Heart left ventricle (tissue), 16 donors: ENCODE data around the gene ZBTB4. TPM values are rescaled to one million over a fixed set of nuclear protein-coding genes. Genes with fewer than 3 reads are reported as not detected.
"Not testable (repeated sequence)": the region's sequence is repeated elsewhere in the genome, so short reads cannot be mapped to it uniquely, and the experiment has no call there.

Experiments
- ATAC-seq, 4 donors: fragments of 200-7000 bp; cut with Tn5 transposase; one replicate each; pipeline ENCODE4 v1.9.1; 2020 to 2022; ENCODE audit warnings: moderate library complexity in 4 of 4, mild to moderate bottlenecking in 3 of 4, moderate number of reproducible peaks in 1 of 4
- DNase-seq, 5 donors: peaks; one replicate each; pipeline ENCODE4 v3.0.0-alpha.2; 2020
- H3K27ac ChIP-seq, 12 donors: fragments of 200-600 bp; sonication (generic) in 4 of 12; one replicate each; pipeline versions ENCODE4 v1.5.0 to v1.8.0; 2016 to 2022; ENCODE audit warnings: mild to moderate bottlenecking in 2 of 12
- H3K27me3 ChIP-seq, 9 donors: fragments of 200-600 bp; sonication (generic) in 2 of 9; one replicate each; pipeline versions ENCODE4 v1.5.1 to v1.8.0; 2016 to 2022; ENCODE audit warnings: mild to moderate bottlenecking in 3 of 9
- H3K36me3 ChIP-seq, 9 donors: fragments of 200-600 bp; sonication (generic) in 2 of 9; one replicate each; pipeline versions ENCODE4 v1.5.0 to v1.8.0; 2018 to 2022; ENCODE audit warnings: mild to moderate bottlenecking in 2 of 9
- H3K4me1 ChIP-seq, 12 donors: fragments of 200-600 bp; sonication (generic) in 4 of 12; one replicate each; pipeline versions ENCODE4 v1.5.0 to v1.8.0; 2016 to 2022; ENCODE audit warnings: mild to moderate bottlenecking in 3 of 12
- H3K4me3 ChIP-seq, 12 donors: fragments of 200-600 bp; sonication (generic) in 4 of 12; one replicate each; pipeline versions ENCODE4 v1.5.0 to v1.8.0; 2017 to 2022; ENCODE audit warnings: mild to moderate bottlenecking in 9 of 12, moderate library complexity in 4 of 12
- H3K9me3 ChIP-seq, 12 donors: fragments of 200-600 bp; sonication (generic) in 4 of 12; one replicate each; pipeline versions ENCODE4 v1.5.0 to v1.8.0; 2016 to 2022; ENCODE audit warnings: mild to moderate bottlenecking in 1 of 12
- CTCF ChIP-seq, 12 donors: fragments of 200-600 bp; sonication (generic) in 4 of 12; IDR thresholded peaks; one replicate each; pipeline versions ENCODE4 v1.5.0 to v1.8.0; 2018 to 2022; ENCODE audit warnings: antibody characterized with exemption in 12 of 12, mild to moderate bottlenecking in 5 of 12
- POLR2A ChIP-seq, 2 donors: fragments of 450-650 bp; IDR thresholded peaks; one replicate each; pipeline ENCODE4 v1.6.1; 2017; ENCODE audit warnings: antibody characterized with exemption in 2 of 2, mild to moderate bottlenecking in 2 of 2, moderate library complexity in 2 of 2
- WGBS, 4 donors: extraction: QIAGEN DNeasy Blood & Tissue Kit in 2 of 4; methylation state at CpG; one replicate each; pipeline versions ENCODE4 v1.1.5 to v1.1.7; 2013 to 2018; 5-methylcytosine and 5-hydroxymethylcytosine counted together
- intact Hi-C, 10 donors: fragments of 100-400 bp; cut with DNase I; formaldehyde crosslinking; loops; one replicate each; pipeline versions ENCODE4 v1.11.1 to v1.14.2; 2022
- polyA plus RNA-seq, 2 donors: library from polyadenylated mRNA; stranded (reverse); fragments of 200-250 nt; gene quantifications; one replicate each; pipeline ENCODE4 v1.2.3, GENCODE V29; 2013
- total RNA-seq, 9 donors: library from RNA; depleted of rRNA in 2 of 9; stranded (reverse); fragments of >200 nt in 2 of 9; fragmentation: NEBNext Ultra II Directional in 3 of 9; extraction: Animal tissue kit (Norgen Biotek cat#: 25700) in 3 of 9; gene quantifications; one replicate each; pipeline versions ENCODE4 v1.1.0 to v1.2.4, GENCODE V29; 2016 to 2023
- donor health status: ischemic (EF 13 %, LVEDD 7.1; RV severe dilation, severe dysfunction).
- donor health status: healthy with polysubstance abuse.
- donor health status: DM: no; HTN: yes; CAD: no.
- donor health status: DM: no; HTN: no; CAD: no.
- donor health status: ischemic (EF 25% LVEDD 6.9; RV normal size, moderate dysfunction).
- donor health status: ischemic (EF 25% LVEDD 5.7; RV mildly dilated, moderate dysfunction).
- donor health status: healthy.
- donor health status: DM: yes; HTN: yes; CAD: no.
- donor health status: ischemic (EF 35%, LVEDD 5.7; RV mildly dilated, moderate dysfunction).
- donor health status: nonischemic (EF 11% LVEDD 7.7; RV severe dilation, severe dysfunction).
- donor health status: DM: yes; HTN: yes; CAD: no.
- donor health status: PGD.
- donor health status: ischemic (EF 29% LVEDD 5.4; RV normal size, mild dysfunction).
- donor health status: nonischemic (EF 23%, LVEDD 6.1; RV moderate dilation, normal function).

Gene ZBTB4
- total and polyA plus RNA-seq, 11 donors: 29.3 to 77.2 (median 58.9) TPM

- TF ChIP-seq CTCF (IDR thresholded peaks at IDR 0.05) (peak in 1 of 12 donors; percentile 4), POLR2A (IDR thresholded peaks at IDR 0.05) (peak; percentile 99 to 100)
- Histone ChIP-seq H3K36me3 (peaks cover 0 to 5% (median 0%) of the 10 kb centered on the region in 9 donors), H3K27me3 (no peaks in the 10 kb centered on the region), H3K9me3 (no peaks in the 10 kb centered on the region), H3K4me1 (peaks cover 8 to 76% (median 55%) of the 10 kb centered on the region in 12 donors), H3K4me3 (peak within 1 kb of the TSS; percentile 35 to 85 (median 72)), H3K27ac (peak within 1 kb of the TSS; percentile 94 to 100 (median 100))
- peak; percentile 84 to 90 (median 87) for ATAC-seq
- 0 to 1% (median 0%) methylated on average over 56 to 64 of the region's 64 CpGs for WGBS, 4 donors
- intact Hi-C loops: loop anchor here in 7 of 10 donors (1.0 to 10.0 kb wide), 14 partner anchors 47 to 249 kb away; partner anchors contain the start of genes KCTD11 (in 4 of the 7), FGF11 (in 3 of the 7), TMEM102 (in 3 of the 7) and TMEM256 (in 3 of the 7)
- peak; percentile 98 to 99 (median 99) for DNase-seq
Measured at GRCh38 chr17:7484067-7484918, 4.9 kb upstream of the ZBTB4 start, which contains the start of gene POLR2A. Gene POLR2A, plus strand, starts transcription at chr17:7484366.

GRCh38 chr17:7483255-7484066 is 4.0 kb upstream of the ZBTB4 start:
- H3K27me3 ChIP-seq: no peaks in the 10 kb centered on the region
- TF ChIP-seq CTCF (IDR thresholded peaks at IDR 0.05): no peak
- peak; percentile 33 to 48 for TF ChIP-seq POLR2A (IDR thresholded peaks at IDR 0.05)
- no peaks in the 10 kb centered on the region for H3K36me3 ChIP-seq
- H3K4me1 ChIP-seq: peaks cover 8 to 71% (median 47%) of the 10 kb centered on the region in 12 donors
- peak overlapping the region; percentile 94 to 100 (median 100) for H3K27ac ChIP-seq
- peak; percentile 72 to 82 (median 76) for ATAC-seq
- peak overlapping the region; percentile 9 to 85 (median 72) for H3K4me3 ChIP-seq
- intact Hi-C loops: loop anchor here in 7 of 10 donors (1.0 to 10.0 kb wide), 14 partner anchors 46 to 249 kb away; partner anchors contain the start of genes KCTD11 (in 4 of the 7), FGF11 (in 3 of the 7), TMEM102 (in 3 of the 7) and TMEM256 (in 3 of the 7)
- WGBS, 4 donors: 0 to 2% (median 1%) methylated on average over 27 to 38 of the region's 38 CpGs
- peak; percentile 94 to 97 (median 96) for DNase-seq
- no peaks in the 10 kb centered on the region for H3K9me3 ChIP-seq

GRCh38 chr17:7482742-7483088 is 3.3 kb upstream of the ZBTB4 start:
- 67 to 71% (median 70%) methylated on average over 6 of the region's 6 CpGs for WGBS, 4 donors
- not testable (repeated sequence) for H3K36me3 ChIP-seq, H3K9me3 ChIP-seq, ATAC-seq, H3K27me3 ChIP-seq
- Histone ChIP-seq H3K27ac (peak overlapping the region; percentile 94 to 100 (median 100)), H3K4me3 (peak overlapping the region in 10 of 12 donors; percentile 57 to 85 (median 72)), H3K4me1 (peaks cover 8 to 75% (median 47%) of the 10 kb centered on the region in 12 donors)
- peak in 1 of 5 donors; percentile 47 for DNase-seq
- intact Hi-C loops: loop anchor here in 6 of 10 donors (2.0 to 10.0 kb wide), 8 partner anchors 45 to 248 kb away; partner anchors contain the start of genes FGF11 (in 3 of the 6), KCTD11 (in 3 of the 6), TMEM102 (in 3 of the 6) and TMEM95 (in 2 of the 6)

- ATAC-seq, H3K27me3 ChIP-seq, H3K9me3 ChIP-seq, H3K36me3 ChIP-seq, H3K4me3 ChIP-seq: not testable (repeated sequence)
- intact Hi-C loops: loop anchor here in 6 of 10 donors (2.0 to 10.0 kb wide), 8 partner anchors 45 to 247 kb away; partner anchors contain the start of genes FGF11 (in 3 of the 6), KCTD11 (in 3 of the 6), TMEM102 (in 3 of the 6) and TMEM95 (in 2 of the 6)
- 81 to 87% (median 83%) methylated on average over 26 to 31 of the region's 31 CpGs for WGBS, 4 donors
- peak in 1 of 5 donors; percentile 65 for DNase-seq
- H3K4me1 ChIP-seq: peaks cover 8 to 75% (median 46%) of the 10 kb centered on the region in 12 donors
- peak overlapping the region in 11 of 12 donors; percentile 94 to 100 (median 100) for H3K27ac ChIP-seq
Measured at GRCh38 chr17:7481842-7482741, 2.7 kb upstream of the ZBTB4 start.

- H3K36me3 ChIP-seq, H3K27me3 ChIP-seq, ATAC-seq, H3K9me3 ChIP-seq: not testable (repeated sequence)
- peak within 1 kb of the TSS in 9 of 12 donors; percentile 78 to 100 (median 96) for H3K4me3 ChIP-seq
- 92 to 95% (median 94%) methylated on average over 4 of the region's 4 CpGs for WGBS, 4 donors
- DNase-seq: peak in 1 of 5 donors; percentile 16
- intact Hi-C loops: loop anchor here in 6 of 10 donors (5.0 to 10.0 kb wide), 7 partner anchors 44 to 246 kb away; partner anchors contain the start of genes FGF11 (in 3 of the 6), KCTD11 (in 3 of the 6), TMEM102 (in 3 of the 6) and TMEM95 (in 2 of the 6)
- peak within 1 kb of the TSS; percentile 99 to 100 (median 100) for H3K27ac ChIP-seq
- H3K4me1 ChIP-seq: peaks cover 12 to 75% (median 46%) of the 10 kb centered on the region in 12 donors
Measured at GRCh38 chr17:7481275-7481674, 1.8 kb upstream of the ZBTB4 start, which contains the start of gene SLC35G6. Gene SLC35G6, plus strand, starts transcription at chr17:7481446. Its CDS starts 71 bp downstream, at chr17:7481517.
